NCI-H524 (cell line): ENCODE measurements around the gene GFOD1.
"Not testable (repeated sequence)": the region's sequence is repeated elsewhere in the genome, so short reads cannot be mapped to it uniquely, and the experiment has no call there.

Experiments used
- DNase-seq, 2 experiments: peaks; one replicate each; lab custom pipeline; 2025; lab: John Stamatoyannopoulos, UW

GFOD1 gene

DNA sequence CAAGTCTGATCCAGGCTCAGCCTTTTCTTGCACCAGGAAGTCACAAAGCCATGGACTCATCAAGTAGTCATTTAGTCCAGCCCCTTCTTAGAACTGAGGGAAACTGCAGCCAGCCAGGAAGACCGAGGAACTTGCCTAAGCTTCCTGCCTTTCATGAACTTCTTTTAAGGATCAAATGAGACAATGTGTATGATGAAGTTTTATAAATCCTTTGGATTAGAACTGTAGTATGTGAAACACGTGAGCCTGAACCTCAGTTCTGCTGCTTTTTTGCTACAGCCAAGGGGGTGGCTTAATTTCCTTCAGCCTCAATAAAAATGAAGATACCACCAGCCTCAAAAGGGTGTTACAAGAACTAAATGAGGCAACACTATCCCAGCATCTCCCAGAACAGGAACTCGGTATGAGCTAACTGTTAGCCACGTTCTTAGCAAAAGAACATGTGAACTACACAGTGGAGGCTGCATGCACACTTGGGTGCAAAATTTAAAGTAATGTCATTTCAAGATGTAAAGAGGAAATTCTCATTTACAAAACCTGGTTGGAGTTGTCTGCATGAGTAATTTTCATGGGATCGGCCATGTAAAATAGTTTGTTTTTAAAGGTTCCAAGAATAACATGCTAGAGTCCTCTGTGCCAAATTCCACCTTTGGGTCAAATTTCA lies 83.0 kb downstream of the GFOD1 start:
- DNase-seq = no peak

DNA sequence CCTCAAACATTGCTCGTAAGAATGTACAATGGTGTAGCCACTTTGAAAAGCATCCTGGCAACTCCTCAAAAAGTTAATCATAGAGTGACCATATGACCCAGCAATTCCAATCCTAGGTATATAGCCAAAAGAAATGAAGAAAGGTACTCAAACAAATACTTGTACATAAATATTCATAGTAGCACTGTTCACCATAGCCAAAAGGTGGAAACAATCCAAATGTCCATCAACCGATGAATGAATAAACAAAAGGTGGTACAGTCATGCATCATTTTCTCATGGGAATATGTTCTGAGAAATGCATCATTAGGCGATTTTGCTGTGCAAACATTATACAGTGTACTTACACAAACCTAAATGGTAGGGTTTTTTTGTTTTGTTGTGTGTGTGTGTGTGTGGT lies 84.7 kb downstream of the GFOD1 start:
- DNase-seq = no peak

DNA sequence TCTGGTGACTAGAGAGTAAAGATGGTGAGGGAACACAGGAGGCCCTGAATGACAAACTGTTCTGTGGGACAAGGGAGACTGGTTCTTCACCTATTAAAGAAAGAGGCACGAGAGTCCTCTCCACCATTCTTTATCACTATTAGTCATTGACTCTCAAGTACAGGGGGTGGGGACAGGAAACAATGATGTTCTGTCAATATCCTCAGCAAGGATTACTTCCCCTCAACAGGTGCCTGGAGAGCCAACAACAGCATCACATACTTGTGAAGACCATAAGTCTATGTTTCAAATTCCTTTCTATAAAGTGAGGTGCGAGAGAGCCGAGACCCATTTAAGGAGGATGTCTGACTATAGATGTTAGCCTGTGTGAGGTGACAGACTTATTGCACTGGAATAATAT lies 86.6 kb downstream of the GFOD1 start:
- no peak for DNase-seq

DNA sequence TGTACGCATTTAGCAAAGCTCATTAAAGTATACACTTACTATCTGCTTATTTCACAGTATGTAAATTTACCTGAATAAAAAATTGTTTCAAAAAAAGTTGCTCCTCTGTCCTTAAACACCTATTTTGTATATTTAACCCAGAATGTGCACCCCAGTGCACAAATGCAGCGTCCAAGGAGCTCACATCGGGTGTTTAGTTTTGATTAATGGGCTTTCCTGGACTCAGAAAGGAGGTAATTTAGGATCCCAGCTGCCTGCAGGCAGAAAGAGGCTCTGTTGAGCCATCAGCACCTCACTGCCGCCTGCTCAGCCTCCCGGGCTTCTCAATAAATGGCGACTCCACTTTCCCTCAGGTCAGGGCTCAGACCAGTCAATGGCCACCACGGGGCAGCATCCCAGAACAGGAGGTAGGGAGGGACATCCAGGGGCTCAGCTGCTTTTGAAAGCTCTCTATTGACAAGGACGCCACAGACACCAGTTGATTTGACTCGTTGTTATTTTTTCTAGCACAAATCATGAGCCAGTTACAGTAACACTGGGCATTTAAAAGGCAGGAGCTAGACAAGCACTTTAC lies 88.9 kb downstream of the GFOD1 start:
- DNase-seq = no peak

DNA sequence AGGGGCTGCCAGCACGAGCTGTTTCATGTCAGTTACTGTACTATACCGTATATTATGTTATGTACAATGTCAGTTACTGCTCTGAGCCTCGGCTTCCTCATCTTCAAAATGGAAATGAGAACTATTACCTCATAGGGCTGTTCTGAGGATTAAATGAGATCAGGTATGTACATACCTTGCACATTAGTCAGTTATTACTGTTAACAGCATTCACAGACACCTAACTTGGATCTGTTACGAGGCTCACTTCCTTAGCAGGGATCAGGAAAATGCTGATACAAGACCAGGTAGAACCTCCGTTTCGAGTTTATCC lies 89.4 kb downstream of the GFOD1 start:
- no peak for DNase-seq

DNA sequence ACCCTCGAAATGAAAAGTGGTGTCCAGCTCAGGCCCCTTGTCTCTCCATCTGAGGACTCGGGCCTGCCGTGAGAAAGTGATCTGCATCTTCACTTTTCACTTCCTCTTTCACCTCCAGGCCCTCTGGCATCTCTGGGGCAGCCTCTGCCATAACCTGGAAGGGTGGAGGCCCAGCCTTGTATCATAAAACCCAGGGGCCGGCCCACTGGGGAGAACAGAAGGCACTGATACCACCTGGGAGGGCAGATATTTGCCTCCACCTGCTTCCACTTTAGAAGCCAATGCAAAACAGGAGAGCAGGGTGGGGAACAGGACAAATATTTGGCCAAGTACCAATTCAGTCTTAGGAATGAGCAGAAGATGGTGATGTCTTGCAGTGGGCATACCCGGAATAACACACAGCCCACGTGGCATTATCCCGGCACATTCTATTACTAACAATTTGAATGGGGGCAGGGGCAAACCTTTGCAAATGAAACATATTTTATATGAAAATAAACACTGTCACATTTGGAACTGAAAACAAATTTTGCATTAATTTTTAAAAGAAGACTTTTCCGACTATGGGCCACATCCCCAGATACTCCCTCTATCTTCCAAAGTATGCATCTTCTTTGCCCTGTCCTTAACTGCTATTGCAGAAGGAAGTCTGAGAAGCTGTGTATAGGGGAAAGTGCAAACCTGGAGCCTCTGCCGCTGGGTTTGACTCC lies 89.9 kb downstream of the GFOD1 start:
- DNase-seq = peak in 1 of 2 experiments; percentile 33

DNA sequence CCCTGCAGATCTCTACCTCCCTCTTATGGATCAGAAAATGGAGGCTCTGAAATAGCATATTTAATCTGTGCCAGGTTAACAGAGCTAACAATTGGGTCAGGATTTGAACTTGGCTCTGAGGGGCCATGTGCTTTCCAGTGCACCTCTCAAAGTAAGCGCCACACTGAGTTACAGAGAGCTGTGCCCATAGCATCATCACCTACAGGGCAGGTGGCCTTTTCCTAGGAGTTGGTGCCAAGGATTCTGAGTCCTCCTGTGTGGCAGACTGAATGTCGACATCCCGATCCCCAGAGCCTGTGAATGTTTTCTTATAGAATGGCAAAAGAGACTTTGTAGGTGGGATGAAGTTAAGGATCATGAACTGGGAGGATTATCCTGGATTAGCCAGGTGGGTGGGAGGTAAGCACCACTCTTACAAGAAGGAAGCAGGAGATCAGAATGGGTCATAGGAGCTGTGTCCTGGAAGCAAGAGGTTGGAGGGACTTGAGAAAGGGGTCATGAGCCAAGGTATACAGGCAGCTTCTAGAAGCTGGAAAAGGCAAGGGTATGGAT lies 91.1 kb downstream of the GFOD1 start:
- peak; percentile 48 to 67 for DNase-seq

DNA sequence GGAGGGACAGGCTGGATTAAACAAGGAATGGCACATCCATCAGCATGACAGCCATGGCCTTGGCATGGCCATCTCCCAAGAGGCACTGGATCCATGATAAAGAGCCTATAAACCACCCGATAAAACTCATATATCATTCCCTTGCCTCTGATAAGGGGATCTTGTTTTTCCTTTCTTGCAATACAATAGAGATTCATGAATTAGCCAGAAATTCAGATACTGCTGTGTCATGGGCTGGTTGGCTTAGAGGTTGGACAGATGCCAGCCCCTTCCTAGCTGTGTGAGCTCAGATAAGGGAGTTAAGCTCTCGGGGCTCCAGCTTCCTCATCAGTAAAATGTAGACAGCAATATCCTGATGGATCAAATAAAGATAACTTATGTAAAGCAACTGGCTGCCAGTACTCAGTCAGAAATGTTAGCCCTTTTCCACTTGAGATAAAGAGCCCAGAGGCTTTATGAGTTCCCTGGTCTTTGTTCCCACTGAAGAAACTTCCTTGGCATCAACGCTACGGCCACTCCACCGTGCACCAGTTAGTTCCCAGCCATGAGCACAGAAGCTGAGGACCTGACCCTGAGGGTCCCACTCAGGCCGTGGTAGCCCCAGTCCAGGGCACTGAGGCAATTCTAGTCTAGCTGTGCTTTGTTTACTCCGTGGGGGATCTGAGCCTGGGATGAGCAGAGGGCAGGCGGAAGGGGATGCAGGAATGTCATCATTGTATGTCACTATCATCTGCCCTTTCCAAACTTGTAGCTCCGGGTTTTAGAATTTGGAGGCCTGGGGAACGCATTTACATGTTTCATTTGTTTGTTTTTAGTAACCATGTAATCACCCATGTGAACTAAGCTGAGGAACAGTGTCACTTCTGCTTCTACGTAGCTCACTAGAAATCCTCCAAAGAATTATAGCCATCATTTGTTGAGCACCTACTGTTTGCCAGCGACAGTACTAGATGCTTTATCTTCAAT lies 91.8 kb downstream of the GFOD1 start:
- peak in 1 of 2 experiments; percentile 32 for DNase-seq

DNA sequence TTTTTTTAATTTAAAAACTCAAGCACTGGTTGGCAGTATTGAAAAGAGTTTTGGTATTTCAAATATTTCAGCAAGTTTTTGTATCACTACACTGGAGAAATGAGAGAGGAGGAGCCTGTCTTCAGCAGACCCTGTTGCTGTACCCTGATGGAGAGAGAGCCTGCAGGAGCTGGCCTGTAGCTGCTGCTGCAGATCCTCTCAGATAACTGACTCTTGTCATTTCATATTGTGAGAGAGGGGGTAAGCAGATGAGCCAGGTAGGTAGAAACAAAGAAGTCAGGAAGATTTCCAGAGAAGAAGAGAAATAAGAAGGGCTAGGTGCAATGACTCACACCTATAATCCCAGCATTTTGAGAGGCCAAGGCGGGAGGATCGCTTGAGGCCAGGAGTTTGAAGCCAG lies 94.9 kb downstream of the GFOD1 start:
- no peak for DNase-seq

DNA sequence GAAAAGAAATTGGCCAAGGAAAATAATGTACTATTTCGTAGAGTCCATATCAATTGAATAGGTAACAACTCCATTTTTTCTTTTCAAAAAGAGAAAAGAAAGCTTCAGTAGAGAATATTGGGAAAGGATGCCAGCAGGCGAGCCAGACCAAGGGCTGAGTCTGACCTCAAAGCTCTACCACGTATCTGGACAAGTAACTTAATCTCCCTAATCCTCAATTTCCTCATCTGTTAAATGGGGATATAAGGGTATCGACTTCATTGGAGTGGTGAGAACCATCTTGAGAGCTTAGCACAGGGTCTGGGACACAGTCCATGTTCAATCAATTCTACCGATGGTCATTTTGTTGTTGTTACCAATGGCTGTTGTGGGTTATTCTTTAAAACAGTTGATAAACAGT lies 95.9 kb downstream of the GFOD1 start:
- DNase-seq = no peak

DNA sequence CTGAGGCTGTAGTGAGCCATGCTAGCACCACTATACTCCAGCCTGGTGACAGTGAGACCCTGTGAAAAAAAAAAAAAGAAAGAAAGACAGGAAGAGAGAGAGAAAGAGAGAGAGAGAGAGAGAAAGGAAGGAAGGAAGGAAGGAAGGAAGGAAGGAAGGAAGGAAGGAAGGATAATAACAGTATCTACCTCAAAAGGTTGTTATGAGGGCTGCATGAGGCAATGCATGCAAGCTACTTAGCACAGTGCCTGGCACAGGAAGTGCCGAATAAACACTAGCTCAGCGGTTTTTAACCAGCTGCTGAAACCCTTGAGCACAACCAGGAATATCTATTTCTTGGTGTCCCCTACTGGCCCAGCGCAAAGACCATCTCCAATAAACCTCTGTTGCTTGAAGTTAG lies 96.7 kb downstream of the GFOD1 start:
- DNase-seq = no peak

DNA sequence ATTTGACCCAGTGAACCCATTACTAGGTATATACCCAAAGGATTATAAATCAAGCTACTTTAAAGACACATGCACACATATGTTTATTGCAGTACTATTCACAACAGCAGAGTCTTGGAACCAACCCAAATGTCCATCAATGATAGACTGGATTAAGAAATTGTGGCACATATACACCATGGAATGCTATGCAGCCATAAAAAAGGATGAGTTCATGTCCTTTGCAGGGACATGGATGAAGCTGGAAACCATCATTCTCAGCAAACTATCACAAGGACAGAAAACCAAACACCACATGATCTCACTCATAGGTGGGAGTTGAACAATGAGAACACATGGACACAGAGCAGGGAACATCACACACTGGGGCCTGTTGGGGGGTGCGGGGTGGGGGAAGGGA lies 98.2 kb downstream of the GFOD1 start:
- DNase-seq = not testable (repeated sequence)

DNA sequence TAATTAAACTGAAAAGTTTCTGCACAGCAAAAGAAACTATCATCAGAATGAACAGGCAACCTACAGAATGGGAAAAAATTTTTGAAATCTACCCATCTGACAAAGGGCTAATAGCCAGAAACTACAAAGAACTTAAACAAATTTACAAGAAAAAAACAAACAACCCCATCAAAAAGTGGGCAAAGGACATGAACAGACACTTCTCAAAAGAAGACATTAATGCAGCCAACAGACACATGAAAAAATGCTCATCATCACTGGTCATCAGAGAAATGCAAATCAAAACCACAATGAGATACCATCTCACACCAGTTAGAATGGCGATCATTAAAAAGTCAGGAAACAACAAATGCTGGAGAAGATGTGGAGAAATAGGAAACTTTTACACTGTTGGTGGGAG lies 98.6 kb downstream of the GFOD1 start:
- not testable (repeated sequence) for DNase-seq

DNA sequence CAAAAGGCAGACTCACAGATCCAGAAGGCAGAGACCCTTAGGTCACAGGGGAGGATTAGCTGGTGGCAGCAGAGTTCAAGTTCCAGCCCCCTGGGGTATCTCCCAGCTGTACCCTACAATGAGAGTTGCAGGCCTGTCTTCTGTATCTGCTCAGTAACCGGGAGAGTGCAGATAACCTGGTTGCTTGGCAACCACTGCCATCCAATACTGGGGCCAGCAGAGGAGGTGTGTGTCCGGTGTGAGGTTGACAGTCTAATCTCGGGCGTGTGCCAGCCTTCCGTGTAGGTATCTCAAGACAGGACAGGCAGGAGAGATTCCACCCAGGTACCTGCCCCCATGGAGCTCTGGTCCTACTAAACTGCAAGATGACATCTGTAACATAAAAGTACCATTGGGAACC lies 102.4 kb downstream of the GFOD1 start:
- peak in 1 of 2 experiments; percentile 71 for DNase-seq

DNA sequence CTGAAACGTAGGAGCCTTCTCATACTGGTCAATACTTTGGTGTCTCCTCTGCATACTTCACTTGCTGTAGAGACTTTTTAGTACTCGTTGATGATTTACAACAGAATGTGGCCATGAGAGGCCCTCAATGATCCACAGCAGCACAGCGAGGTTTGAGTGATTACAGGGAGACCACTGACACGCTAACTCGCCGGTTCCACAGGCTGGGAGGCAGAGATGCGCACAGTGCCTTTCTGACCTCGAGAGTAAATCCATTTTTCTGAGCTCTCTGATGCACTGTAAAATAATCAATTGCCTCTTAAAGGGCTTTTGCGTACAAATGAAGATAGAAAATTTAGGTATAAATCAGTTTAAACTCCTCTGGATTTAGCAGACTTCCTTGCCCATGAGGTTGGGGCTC lies 102.9 kb downstream of the GFOD1 start:
- no peak for DNase-seq

DNA sequence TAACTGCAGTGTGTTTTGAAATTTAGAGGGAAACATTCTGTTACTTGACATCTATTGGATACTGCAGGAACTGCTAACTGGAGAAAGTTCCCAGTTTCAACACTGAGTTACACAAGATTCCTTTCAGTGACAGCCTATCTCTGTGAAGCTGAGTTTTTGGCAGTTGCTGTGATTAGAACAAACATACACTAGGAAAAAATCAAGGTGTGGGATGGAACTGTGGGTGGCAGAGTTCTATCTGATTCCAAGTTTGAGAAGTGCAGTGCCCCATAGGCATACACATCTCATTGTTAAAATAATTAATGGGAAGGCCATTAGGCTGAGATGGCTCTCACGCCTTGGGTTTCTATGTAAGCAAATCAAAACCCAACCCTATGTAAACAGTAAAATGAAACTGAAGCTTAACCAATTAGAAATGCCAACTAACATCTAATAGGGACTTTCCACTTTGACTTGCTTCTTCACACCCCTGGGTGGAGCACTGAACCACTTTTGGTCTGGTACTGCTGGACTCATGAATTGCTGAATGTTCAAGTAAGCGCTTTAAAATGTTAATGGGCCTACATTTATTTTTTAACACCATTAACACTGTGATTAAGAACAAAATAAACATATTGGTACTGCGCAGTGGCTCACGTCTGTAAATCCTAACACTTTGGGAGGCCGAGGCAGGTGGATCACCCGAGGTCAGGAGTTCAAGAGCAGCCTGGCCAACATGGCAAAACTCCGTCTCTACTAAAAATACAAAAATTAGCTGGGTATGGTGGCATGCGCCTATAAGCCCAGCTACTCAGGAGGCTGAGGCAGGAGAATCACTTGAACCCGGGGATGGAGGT lies 103.9 kb downstream of the GFOD1 start:
- no peak for DNase-seq

DNA sequence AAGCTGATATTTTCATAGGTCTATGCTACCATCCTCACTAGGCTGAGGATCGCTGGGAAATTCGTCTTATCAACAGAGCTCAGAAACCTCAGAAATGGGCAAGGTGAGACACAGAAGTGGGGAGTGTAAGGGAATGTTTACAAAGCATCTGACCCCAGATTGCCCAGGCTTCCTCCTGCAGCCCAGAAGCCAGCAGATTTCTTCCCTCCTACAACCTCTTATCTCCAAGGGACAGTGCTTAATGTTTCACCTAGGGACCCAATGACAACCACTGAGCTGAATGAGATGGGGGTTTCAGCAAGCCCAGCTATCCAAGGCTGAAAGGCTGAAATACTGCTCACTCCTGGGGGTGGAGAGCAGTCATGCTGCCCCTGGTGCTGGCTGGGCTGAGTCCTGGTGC lies 106.6 kb downstream of the GFOD1 start:
- DNase-seq = no peak

DNA sequence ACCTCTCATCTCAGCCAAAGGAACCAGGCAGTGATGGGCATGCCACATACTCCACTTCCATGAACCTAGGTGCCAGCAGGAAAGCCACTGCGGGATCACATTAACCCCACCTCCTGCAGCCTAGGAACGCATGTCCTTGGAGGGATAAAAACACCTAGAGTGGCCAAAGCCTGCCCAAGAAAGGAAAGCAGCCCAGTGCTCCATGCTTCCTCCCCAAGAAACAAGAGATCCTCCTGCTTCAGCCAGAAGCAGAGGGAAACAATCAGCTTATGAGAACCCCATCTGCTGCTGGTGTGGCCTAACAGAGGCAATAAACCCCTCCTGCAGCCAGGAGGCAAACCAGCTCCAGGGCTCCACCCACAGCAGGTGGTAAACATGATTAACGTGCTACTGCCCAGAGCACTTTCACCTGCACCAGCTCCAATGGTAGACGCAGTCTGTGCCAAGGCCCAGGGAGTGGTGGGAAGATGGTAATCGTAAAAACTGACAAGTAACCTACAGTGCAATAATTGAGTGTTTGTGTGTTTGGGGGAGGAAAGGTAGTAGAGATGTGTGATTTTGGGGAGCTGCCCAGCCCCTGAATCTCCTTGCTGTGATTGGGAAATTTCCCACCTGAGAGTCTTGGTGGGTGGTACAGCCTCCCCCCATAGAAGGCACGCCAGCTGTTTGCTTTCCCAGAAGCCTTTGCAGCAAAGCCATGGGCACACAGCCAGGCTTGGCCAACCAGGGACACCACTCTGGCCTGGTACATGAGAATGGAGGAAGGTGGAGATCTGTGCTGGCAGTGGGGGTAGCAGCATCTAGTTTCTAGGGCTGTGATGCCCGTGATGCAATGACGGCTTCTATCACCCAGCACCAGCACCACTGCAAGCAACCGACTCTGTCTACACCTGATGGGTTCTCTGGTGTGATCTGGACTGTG lies 108.5 kb downstream of the GFOD1 start:
- peak; percentile 35 to 74 for DNase-seq

DNA sequence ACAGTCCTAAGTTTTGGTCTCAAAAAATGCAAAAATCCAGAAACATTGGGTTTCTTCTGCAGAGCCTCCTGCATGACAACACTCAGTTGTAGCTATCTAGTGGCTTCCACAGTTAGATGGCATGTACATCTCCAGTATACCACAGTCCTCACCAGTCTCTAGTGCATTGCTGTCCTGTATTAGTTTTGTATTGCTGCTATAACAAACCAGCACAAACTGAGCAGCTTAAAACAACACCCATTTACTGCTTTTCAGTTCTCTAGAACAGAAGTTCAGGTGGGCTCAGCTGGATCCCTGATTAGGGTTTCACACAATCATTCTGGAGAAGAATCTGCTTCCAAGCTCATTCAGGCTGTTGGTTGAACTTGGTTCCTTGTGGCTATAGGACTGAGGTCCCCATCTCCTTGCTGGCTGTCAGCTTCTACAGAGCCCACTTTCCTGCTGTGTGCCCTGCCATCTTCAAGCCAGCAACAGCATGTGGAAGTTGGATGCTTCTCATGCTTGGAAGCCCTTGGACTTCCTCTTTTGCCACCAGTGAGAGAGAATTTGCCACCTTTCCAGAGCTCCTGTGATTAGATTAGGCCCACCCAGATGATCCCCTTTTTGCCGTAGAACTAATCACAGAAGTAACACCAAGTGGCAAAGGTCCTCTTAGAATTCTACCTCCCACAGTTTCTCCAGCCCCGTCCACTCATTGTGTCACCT lies 110.2 kb downstream of the GFOD1 start:
- DNase-seq = no peak
